OCI-LY1 (cell line): ENCODE results near the gene ST8SIA6.

Source experiments
- H2AFZ ChIP-seq: fragments of 200-600 bp; sonication (generic), shearing (Covaris generic); 2 replicates; pipeline ENCODE4 v1.6.0; 2014; ENCODE audit warnings: antibody characterized with exemption, mild to moderate bottlenecking, low read length
- H3F3A ChIP-seq: fragments of 200-600 bp; sonication (generic), shearing (Covaris generic); 2 replicates; pipeline ENCODE4 v1.6.0; 2014; ENCODE audit warnings: mild to moderate bottlenecking, antibody characterized with exemption, low read length, moderate library complexity; ENCODE audit not compliant: insufficient read depth
- H3K27ac ChIP-seq: fragments of 200-600 bp; sonication (generic); 2 replicates; pipeline ENCODE4 v1.5.1; 2014; ENCODE audit warnings: low read length, mixed run types, mild to moderate bottlenecking, low read depth; ENCODE audit not compliant: poor library complexity, severe bottlenecking
- H3K27me3 ChIP-seq: fragments of 200-600 bp; sonication (generic); 2 replicates; pipeline ENCODE4 v1.6.0; 2014; ENCODE audit warnings: antibody characterized with exemption, mild to moderate bottlenecking, low read length, moderate library complexity; ENCODE audit not compliant: insufficient read depth
- H3K36me3 ChIP-seq: fragments of 200-600 bp; sonication (generic); 2 replicates; pipeline ENCODE4 v1.6.1; 2014; ENCODE audit warnings: mild to moderate bottlenecking, antibody characterized with exemption, low read length, moderate library complexity, mixed read lengths; ENCODE audit not compliant: insufficient read depth
- H3K4me1 ChIP-seq: fragments of 200-600 bp; sonication (generic); 2 replicates; pipeline ENCODE4 v1.5.1; 2014; ENCODE audit warnings: mild to moderate bottlenecking, low read length, moderate library complexity; ENCODE audit not compliant: insufficient read depth, severe bottlenecking
- H3K4me2 ChIP-seq: fragments of 200-600 bp; sonication (generic), shearing (Covaris generic); 2 replicates; pipeline ENCODE4 v1.6.1; 2014; ENCODE audit warnings: low read length
- H3K4me3 ChIP-seq: fragments of 200-600 bp; sonication (generic); 2 replicates; pipeline ENCODE4 v1.5.1; 2014; ENCODE audit warnings: low read length, low read depth, mild to moderate bottlenecking, mixed read lengths; ENCODE audit not compliant: poor library complexity, severe bottlenecking
- H3K79me2 ChIP-seq: fragments of 200-600 bp; shearing (Covaris generic); 2 replicates; pipeline ENCODE4 v1.6.1; 2016; ENCODE audit warnings: mixed run types, low read length, mixed read lengths; ENCODE audit not compliant: insufficient read depth
- H3K9ac ChIP-seq: fragments of 200-600 bp; sonication (generic), shearing (Covaris generic); 2 replicates; pipeline ENCODE4 v1.6.1; 2014; ENCODE audit warnings: mild to moderate bottlenecking, low read length, mixed read lengths
- H3K9me2 ChIP-seq: fragments of 200-600 bp; sonication (generic), shearing (Covaris generic); 2 replicates; pipeline ENCODE4 v1.6.1; 2014; ENCODE audit warnings: low read depth, mild to moderate bottlenecking, low read length, mixed read lengths
- H3K9me3 ChIP-seq: fragments of 200-600 bp; shearing (Covaris generic); 2 replicates; pipeline ENCODE4 v1.6.1; 2014; ENCODE audit warnings: low read length, mixed read lengths
- H4K20me1 ChIP-seq: fragments of 200-600 bp; sonication (generic), shearing (Covaris generic); 2 replicates; pipeline ENCODE4 v1.6.0; 2016; ENCODE audit warnings: mild to moderate bottlenecking, low read length; ENCODE audit not compliant: insufficient read depth
- CTCF ChIP-seq: fragments of 200-600 bp; sonication (generic), shearing (Covaris generic); IDR thresholded peaks from 2 replicates; pipeline ENCODE4 v1.5.1; 2017; ENCODE audit warnings: mild to moderate bottlenecking, antibody characterized with exemption, low read length, moderate library complexity, mixed read lengths
- EZH2 ChIP-seq: fragments of 200-600 bp; sonication (generic), shearing (Covaris generic); IDR thresholded peaks from 2 replicates; pipeline ENCODE4 v1.8.0; 2017; ENCODE audit warnings: borderline replicate concordance, mixed run types, mild to moderate bottlenecking, antibody characterized with exemption, low read length, moderate library complexity, mixed read lengths

Gene ST8SIA6

GRCh38 chr10:17464545-17464944, 10.2 kb upstream of the ST8SIA6 start:
- Histone ChIP-seq H3K27ac (no peak overlapping the region), H3K9me2 (no peaks in the 10 kb centered on the region), H3K9ac (no peak overlapping the region), H4K20me1 (no peaks in the 10 kb centered on the region), H3K9me3 (no peaks in the 10 kb centered on the region), H3K4me2 (no peak overlapping the region), H3K36me3 (no peaks in the 10 kb centered on the region), H3K4me1 (no peaks in the 10 kb centered on the region), H3K79me2 (no peaks in the 10 kb centered on the region), H3F3A (no peaks in the 10 kb centered on the region), H2AFZ (no peak overlapping the region), H3K27me3 (no peaks in the 10 kb centered on the region), H3K4me3 (no peak overlapping the region)
- TF ChIP-seq CTCF (no peak), EZH2 (no peak)

- Histone ChIP-seq H3K4me3 (no peak overlapping the region), H4K20me1 (no peaks in the 10 kb centered on the region), H3K9ac (no peak overlapping the region), H3K36me3 (no peaks in the 10 kb centered on the region), H3K9me3 (no peaks in the 10 kb centered on the region), H3F3A (no peaks in the 10 kb centered on the region), H3K27ac (no peak overlapping the region), H3K4me2 (no peak overlapping the region), H3K4me1 (no peaks in the 10 kb centered on the region), H2AFZ (no peak overlapping the region), H3K79me2 (no peaks in the 10 kb centered on the region), H3K27me3 (no peaks in the 10 kb centered on the region), H3K9me2 (no peaks in the 10 kb centered on the region)
- TF ChIP-seq CTCF (no peak), EZH2 (no peak)
Measured at GRCh38 chr10:17460756-17461155, 6.4 kb upstream of the ST8SIA6 start.

GRCh38 chr10:17457083-17457482, 2.7 kb upstream of the ST8SIA6 start:
- H3K9ac ChIP-seq = no peak overlapping the region
- no peaks in the 10 kb centered on the region for H3K27me3 ChIP-seq

More at GRCh38 chr10:17457083-17457482, 2.7 kb upstream of the ST8SIA6 start:
- no peak overlapping the region for H3K4me3 ChIP-seq
- H3K9me3 ChIP-seq = no peaks in the 10 kb centered on the region
- H3K9me2 ChIP-seq = no peaks in the 10 kb centered on the region
- H4K20me1 ChIP-seq = no peaks in the 10 kb centered on the region
- no peaks in the 10 kb centered on the region for H3K36me3 ChIP-seq
- no peaks in the 10 kb centered on the region for H3F3A ChIP-seq
- no peak for TF ChIP-seq CTCF
- no peak for TF ChIP-seq EZH2
- H3K4me2 ChIP-seq = no peak overlapping the region
- H3K27ac ChIP-seq = no peak overlapping the region
- no peaks in the 10 kb centered on the region for H3K79me2 ChIP-seq
- H3K4me1 ChIP-seq = no peaks in the 10 kb centered on the region
- H2AFZ ChIP-seq = no peak overlapping the region
